Measurements from ENCODE around the gene KATNAL1.

KATNAL1 gene

GRCh38 chr13:30224732-30225131 lies 82.6 kb downstream of the KATNAL1 start:
- no peak overlapping the region for H3K4me3 ChIP-seq (ENCODE audit: low read depth, low read length)
- DNase-seq (ENCODE audit: low read depth) = peak; percentile 34
- TF ChIP-seq, protein P1, sequence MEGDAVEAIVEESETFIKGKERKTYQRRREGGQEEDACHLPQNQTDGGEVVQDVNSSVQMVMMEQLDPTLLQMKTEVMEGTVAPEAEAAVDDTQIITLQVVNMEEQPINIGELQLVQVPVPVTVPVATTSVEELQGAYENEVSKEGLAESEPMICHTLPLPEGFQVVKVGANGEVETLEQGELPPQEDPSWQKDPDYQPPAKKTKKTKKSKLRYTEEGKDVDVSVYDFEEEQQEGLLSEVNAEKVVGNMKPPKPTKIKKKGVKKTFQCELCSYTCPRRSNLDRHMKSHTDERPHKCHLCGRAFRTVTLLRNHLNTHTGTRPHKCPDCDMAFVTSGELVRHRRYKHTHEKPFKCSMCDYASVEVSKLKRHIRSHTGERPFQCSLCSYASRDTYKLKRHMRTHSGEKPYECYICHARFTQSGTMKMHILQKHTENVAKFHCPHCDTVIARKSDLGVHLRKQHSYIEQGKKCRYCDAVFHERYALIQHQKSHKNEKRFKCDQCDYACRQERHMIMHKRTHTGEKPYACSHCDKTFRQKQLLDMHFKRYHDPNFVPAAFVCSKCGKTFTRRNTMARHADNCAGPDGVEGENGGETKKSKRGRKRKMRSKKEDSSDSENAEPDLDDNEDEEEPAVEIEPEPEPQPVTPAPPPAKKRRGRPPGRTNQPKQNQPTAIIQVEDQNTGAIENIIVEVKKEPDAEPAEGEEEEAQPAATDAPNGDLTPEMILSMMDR (conservative IDR thresholded peaks at IDR 0.05; ENCODE audit: low read depth, low read length) = no peak

DNA sequence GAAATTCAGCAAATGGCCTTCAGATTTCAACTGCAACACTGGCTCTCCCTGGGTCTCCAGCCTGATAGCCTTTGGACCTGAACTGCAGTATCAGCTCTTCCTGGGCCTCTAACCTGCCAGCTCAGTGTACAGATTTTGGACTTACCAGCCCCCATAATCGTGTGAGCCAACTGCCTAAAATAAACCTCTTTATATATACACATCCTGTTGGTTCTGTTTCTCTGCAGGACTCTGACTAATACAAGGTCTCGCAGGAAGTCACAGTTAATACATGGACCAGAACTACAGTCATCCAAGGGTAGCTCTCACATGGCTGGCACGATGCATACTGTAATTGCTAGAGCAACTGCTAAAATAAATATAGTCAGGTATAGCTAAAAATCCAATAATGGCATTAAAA lies 85.1 kb downstream of the KATNAL1 start:
- TF ChIP-seq, protein P1 (conservative IDR thresholded peaks at IDR 0.05; ENCODE audit: low read depth, low read length) = no peak
- no peak overlapping the region for H3K4me3 ChIP-seq (ENCODE audit: low read depth, low read length)
- no peak for DNase-seq (ENCODE audit: low read depth)

GRCh38 chr13:30216111-30216510 lies 91.2 kb downstream of the KATNAL1 start:
- TF ChIP-seq, protein P1 (conservative IDR thresholded peaks at IDR 0.05; ENCODE audit: low read depth, low read length) = peak; percentile 7
- peak; percentile 83 for DNase-seq (ENCODE audit: low read depth)

GRCh38 chr13:30212256-30212655 lies 95.1 kb downstream of the KATNAL1 start:
- DNase-seq (ENCODE audit: low read depth) = no peak
- TF ChIP-seq, protein P1 (conservative IDR thresholded peaks at IDR 0.05; ENCODE audit: low read depth, low read length) = no peak
- H3K4me3 ChIP-seq (ENCODE audit: low read depth, low read length) = no peak overlapping the region

More at GRCh38 chr13:30216111-30216510, 91.2 kb downstream of the KATNAL1 start:
- no peak overlapping the region for H3K4me3 ChIP-seq (ENCODE audit: low read depth, low read length)

DNA sequence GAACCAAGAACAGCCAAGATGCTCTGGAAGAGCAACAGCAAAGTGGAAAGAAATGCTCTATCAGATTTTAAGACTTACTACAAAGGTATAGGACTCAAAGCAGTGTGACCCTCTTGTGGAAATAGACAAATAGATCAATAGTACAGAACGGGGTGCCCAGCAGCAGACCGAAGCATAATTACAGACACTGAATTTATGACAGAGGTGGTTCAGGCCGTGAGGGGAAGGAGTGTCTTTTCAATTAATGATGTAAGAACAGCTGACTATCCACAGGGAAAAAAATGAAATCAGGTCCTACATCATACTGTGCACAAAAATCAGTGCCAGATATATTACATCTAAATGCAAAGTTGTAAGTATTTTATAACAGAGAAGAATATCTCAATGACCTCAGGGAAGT lies 95.6 kb downstream of the KATNAL1 start:
- TF ChIP-seq, protein P1 (conservative IDR thresholded peaks at IDR 0.05; ENCODE audit: low read depth, low read length) = no peak
- H3K4me3 ChIP-seq (ENCODE audit: low read depth, low read length) = no peak overlapping the region
- DNase-seq (ENCODE audit: low read depth) = no peak

GRCh38 chr13:30204564-30204963 lies 102.8 kb downstream of the KATNAL1 start:
- H3K4me3 ChIP-seq (ENCODE audit: low read depth, low read length) = no peak overlapping the region
- no peak for DNase-seq (ENCODE audit: low read depth)
- TF ChIP-seq, protein P1 (conservative IDR thresholded peaks at IDR 0.05; ENCODE audit: low read depth, low read length) = no peak

DNA sequence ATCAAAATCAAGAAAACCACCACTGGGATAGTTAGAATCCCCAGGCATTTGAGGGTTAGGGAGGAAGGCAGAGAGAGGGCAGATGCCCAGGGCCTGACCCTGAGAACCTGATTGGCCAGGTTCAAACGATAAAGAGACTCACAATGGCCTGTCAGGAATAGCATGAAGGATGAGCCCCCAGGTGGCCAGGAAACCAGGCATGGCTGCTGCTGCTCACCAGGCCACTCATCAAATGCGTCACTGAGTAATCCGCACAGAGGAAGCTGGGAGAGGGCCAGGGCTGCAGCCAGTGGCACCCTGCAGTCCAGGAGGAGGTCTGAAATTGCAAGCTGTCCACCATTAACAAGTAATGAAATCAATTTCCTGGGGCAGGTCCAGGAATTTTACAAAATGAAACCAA lies 111.3 kb downstream of the KATNAL1 start:
- H3K4me3 ChIP-seq (ENCODE audit: low read depth, low read length) = no peak overlapping the region
- DNase-seq (ENCODE audit: low read depth) = peak; percentile 83
- TF ChIP-seq, protein P1 (conservative IDR thresholded peaks at IDR 0.05; ENCODE audit: low read depth, low read length) = peak; percentile 24

Measured in choroid plexus epithelial cell (primary cell).